ENCODE measurements around the gene RNU1-3.
"Not testable (repeated sequence)": the region's sequence is repeated elsewhere in the genome, so short reads cannot be mapped to it uniquely, and the experiment has no call there.

RNU1-3 gene

DNA sequence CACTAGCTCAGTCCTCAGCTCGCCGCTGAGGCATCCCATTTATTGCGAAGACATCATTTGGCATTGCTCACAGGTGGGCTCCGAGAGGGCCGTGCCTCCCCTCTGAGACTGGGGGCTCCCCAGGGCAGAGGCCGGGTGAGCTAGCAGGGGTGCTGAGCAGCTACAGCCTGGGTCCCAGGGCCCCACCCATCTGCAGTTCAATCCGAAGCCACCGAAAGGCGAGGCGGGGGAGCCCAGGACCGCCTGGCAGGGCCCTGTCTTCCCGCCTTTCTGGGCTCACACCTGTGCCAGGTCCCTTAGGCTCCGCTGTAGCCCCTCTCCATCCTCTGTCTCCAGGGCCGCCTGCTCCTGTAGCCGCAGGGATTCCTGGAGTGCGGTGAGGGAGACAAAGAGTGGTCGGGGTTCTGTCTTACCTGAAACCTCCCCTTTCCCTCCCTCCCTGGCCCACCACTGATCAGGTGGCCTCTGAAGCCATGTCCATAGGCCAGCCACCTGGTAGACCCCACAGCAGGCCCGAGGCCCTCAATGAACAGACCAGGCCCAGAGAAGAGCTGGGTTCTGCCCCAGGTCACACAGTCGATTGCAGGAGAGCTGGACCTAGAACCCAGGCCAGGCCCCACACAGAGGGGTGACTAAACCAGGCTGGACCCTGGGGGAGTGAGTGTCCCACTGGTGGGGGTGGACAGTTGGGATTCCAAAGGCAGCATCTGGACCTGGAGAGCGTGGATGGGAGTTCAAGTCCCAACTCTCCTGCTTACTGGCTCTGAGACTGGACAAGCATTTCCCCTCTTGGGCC, 35.3 kb downstream of the RNU1-3 start:
- DNase-seq (ENCODE audit: insufficient read length, low spot score) (no peak), FAIRE-seq (no peak)
- TF ChIP-seq, protein P1, sequence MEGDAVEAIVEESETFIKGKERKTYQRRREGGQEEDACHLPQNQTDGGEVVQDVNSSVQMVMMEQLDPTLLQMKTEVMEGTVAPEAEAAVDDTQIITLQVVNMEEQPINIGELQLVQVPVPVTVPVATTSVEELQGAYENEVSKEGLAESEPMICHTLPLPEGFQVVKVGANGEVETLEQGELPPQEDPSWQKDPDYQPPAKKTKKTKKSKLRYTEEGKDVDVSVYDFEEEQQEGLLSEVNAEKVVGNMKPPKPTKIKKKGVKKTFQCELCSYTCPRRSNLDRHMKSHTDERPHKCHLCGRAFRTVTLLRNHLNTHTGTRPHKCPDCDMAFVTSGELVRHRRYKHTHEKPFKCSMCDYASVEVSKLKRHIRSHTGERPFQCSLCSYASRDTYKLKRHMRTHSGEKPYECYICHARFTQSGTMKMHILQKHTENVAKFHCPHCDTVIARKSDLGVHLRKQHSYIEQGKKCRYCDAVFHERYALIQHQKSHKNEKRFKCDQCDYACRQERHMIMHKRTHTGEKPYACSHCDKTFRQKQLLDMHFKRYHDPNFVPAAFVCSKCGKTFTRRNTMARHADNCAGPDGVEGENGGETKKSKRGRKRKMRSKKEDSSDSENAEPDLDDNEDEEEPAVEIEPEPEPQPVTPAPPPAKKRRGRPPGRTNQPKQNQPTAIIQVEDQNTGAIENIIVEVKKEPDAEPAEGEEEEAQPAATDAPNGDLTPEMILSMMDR (IDR thresholded peaks at IDR 0.05; ENCODE audit: insufficient read depth, missing control alignments): no peak

DNA sequence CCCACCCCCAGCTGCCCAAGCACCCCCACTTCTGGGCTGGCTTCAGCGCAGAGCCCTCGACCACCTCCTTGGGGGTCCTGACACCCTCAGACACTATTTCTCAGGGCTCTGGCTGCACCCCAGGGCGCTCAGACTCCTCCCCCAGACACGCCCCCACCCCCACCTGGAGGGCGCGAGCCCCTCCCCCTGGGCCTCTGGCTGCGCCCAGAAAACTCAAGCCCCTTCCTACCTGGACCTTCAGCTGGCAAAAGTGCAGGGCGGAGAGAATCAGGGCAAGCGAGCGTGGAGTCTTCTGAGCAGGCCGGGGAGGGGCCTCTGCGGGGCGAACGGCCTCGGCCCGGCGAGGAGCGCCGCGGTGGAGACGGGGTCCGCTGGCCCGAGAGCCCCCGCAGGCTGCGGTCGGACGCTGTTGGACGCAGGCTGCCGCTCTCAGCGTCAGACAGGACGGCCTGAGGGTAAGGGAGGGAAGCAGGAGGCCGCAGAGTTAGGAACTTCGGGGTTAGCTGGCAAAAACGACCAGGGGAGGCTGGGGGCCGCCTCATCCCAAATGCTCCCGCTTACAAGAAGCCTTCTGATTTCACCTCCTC, 36.0 kb downstream of the RNU1-3 start:
- TF ChIP-seq, protein P1 (IDR thresholded peaks at IDR 0.05; ENCODE audit: insufficient read depth, missing control alignments): no peak
- DNase-seq (ENCODE audit: insufficient read length, low spot score) (no peak), FAIRE-seq (no peak)

DNA sequence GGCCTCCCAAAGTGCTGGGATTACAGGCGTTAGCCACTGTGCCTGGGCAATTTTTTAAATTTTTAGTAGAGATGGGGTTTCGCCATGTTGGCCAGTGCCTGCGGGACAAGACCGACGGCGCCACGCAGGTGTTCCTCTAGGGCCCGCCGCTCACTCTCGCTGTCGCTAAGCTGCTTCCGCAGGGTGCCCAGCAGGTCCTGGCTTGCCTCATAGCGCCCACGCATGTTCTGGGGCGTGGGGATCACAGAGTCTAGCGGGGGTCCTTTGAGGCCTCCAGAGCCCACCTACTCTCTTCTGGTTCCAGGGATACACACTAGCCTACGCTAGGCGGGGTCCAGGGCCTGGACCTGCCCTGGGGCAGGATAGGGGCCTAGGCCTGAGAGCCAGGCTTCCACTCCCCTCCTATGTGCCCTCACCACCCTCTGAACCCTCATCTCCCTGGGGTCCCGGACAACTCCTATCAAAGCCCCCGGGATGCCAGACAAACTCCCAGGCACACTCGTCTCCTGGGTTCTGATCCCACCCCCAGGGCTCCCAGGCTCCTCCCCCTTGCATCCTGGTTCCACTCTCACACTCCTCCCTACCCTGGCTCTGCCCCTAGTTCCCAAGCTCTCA, 36.7 kb downstream of the RNU1-3 start:
- FAIRE-seq; DNase-seq (ENCODE audit: insufficient read length, low spot score): not testable (repeated sequence)

DNA sequence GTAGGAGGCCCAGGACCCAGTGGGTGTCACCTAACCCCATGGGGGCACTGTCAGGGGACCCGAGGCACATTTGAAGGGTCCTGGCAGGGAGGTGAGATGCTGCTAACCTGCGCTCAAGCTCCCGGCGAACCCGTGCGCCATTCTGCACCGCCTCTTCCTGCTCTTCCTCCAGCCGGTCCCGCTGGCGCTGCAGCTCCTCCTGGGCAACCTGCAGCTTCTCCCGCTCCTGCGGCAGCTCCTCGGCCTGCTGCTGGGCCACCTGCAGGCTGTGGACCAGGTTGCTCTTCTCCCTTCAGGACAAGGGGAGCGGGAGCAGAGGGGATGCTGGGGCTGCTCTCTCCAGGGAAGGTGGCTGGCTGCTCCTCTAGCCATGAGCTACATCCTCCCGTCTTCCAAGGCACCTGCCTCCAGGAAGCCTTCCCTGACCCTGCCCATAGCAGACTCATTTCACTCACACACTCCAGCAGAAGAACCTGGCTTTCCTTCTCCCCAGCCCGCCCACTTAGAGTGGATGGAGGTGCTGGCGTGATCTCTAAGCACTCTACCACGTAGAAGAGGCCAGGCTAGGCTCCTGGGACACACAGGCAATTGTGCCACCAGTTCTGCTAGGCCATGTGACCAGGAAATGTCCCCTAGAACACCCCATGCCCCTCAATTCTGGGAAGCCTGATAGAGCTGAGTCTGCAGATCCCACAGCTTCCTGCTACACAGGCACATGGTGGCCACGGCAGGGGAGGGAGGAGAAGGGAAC, 38.2 kb downstream of the RNU1-3 start:
- no peak for DNase-seq (ENCODE audit: insufficient read length, low spot score)
- FAIRE-seq: no peak
- TF ChIP-seq, protein P1 (IDR thresholded peaks at IDR 0.05; ENCODE audit: insufficient read depth, missing control alignments): no peak

DNA sequence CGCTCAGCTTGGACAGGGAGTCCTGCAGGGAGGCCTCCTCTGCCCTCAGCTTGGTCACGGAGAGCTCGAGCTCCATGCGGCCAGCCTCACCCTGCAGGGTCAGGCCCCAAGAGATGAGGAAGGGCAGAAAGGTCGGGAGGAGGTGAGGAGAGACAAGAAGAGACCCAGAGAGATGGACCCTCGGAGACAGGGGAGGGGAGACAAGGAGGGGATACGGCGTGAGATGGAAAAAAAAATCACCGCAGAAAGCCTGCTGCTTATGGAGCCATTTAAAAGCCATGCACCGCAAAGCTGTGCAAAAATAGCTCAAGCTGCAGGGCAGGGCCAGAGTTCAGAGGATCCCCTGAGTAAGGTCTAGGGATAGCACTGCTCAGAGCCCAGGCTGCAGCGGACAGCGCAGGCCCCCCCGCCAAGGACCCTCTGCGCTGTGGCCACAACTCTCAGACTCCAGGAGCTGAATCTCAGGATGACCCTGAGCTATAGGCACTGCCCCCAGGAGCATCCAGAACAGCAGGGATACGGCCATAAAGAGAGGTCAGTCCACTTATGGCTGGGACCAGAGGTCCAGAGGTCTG, 40.3 kb downstream of the RNU1-3 start:
- FAIRE-seq; DNase-seq (ENCODE audit: insufficient read length, low spot score): not testable (repeated sequence)

DNA sequence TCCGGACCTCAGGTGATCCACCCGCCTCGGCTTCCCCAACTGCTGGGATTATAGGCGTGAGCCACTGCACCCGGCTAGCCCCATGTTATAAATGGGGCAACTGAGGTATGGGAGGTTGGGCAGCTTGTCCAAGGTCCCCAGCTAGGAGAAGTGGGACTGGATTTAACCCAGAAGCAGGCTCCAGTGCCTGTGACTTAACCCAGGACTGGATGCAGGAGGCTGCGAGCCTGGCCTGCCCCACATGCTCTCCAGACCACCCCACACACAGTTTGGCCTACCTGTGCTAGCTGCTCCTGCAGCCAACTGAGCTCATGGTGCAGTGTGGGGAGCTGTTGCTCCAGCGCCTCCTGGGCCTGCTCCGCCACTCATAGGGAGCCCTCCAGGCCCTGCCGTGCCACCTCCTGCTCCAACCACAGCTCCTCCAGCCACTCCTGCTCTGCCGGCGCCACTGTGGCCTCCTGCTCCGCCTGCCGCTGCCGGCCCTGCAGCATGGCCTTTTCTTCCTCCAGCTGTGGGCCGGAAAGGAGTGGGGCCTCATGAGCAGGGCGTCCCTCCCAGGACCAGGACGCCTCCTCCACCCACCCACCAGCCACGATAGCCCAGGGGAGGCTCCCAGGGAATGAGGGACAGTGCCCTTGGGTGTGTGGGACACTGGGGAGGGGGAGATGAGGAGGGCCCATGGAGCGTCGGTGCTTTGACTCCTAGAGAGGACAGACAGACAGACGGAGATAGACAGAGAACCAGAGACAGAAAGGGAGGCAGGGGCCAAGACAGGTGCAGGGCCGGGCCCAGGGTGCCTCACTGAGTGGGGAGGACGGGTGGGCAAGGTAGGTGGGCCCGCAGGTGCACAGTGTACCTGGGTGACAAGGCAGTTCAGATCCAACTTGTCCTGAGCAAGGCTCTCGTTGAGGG, 41.0 kb downstream of the RNU1-3 start:
- no peak for DNase-seq (ENCODE audit: insufficient read length, low spot score)

DNA sequence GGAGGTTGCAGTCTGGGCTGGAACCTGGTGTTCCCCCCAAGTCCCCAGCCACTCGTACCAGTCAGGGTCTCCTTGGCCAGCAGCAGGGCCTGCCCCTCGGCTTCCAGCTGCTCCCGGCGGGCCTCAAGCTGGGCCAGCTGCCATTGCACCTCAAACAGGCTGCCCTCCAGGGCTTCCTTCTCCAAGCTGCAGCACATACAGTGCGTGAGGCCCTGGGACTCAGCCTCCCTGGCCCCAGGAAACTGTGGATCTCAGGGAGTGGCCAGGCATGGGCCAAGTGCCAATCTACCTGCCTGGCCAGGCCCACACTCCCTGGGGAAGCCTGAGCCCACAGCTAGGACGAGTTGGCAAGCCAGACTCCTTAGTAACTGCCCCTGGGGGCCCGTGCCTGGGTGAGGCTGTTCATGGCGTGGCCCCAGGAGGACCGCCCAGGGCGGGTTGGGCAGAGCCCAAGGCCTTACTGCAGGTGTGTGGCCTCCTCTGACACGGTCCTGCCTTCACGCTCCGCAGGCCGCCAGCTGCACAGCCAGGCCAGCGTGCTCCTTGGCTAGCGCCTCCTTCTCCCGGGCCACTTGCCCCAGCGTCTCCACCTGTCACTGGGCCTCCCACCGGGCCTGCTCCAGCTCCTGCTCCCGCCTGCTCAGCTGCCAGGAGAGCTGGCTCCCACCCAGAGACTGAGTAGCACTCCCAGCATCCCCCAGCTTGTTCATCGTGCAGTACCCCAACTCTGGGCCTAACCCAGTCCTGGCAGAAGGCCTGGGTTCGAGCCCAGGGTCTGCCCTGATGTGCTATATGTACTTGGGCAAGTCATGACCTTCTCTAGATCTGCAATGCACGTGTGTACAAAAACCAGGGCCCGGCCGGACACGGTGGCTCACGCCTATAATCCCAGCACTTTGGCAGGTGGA, 42.7 kb downstream of the RNU1-3 start:
- FAIRE-seq; DNase-seq (ENCODE audit: insufficient read length, low spot score): not testable (repeated sequence)

More for the DNA sequence above, 41.0 kb downstream of the RNU1-3 start:
- FAIRE-seq: no peak
- TF ChIP-seq, protein P1 (IDR thresholded peaks at IDR 0.05; ENCODE audit: insufficient read depth, missing control alignments): no peak

DNA sequence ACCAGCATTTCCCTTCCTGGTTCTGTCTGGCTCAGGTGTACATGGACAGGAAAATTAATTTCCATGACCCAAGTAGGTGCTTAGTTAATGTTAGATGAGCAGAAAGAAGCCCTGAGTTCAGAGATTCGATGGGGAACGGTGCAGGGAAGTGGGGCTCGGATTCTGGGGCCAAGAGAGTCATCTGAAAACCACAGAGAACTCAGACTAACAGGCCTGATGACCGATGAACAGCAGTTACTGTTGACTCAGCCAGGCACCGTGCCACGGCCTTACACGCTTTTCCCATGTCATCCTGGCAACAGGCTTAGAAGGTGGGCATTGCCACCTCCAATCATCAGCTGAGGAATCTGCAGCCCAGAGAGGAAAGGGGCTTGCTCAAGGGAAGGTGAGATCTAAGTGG, 43.4 kb downstream of the RNU1-3 start:
- not testable (repeated sequence) for FAIRE-seq; DNase-seq (ENCODE audit: insufficient read length, low spot score)

DNA sequence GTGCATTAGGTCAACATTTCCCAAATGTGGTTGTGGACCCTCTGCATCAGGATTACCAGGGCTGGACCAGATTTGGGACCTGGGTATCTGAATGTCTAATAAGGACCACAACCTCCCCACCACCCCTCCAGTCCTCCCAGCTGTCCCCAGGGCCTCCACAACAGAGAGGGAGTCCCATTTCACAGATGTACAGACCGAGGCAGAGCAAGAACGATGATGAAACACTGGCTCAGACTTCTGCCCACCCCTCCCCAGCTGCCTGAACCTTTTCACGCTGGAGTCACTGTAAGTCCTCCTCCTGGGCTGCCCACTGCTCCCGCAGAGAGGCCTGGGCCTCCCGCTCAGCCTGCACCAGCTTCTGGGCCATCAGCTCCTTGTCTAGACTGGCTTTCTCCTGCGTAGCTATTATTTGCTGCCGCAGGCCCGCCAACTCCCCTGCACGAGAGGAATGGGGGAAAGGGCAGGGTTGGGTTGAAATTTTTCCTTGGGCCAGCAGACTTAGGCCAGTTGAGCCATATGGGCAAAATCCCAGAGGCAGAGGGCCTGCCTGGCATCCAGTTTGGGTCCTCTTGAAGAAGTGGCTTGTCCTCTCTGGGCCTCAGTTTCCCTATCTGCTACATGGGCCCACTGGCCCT, 45.0 kb downstream of the RNU1-3 start:
- FAIRE-seq; DNase-seq (ENCODE audit: insufficient read length, low spot score): not testable (repeated sequence)

All from D721Med (cell line).